Lower leg skin (tissue), 3 donors: ENCODE data around the gene NRF1.

Experiments used
- CTCF ChIP-seq, 3 donors: fragments of 450-650 bp; IDR thresholded peaks; one replicate each; pipeline ENCODE4 v1.5.1; 2016; ENCODE audit warnings: antibody characterized with exemption in 3 of 3, mild to moderate bottlenecking in 3 of 3, moderate library complexity in 2 of 3
- POLR2A ChIP-seq, 2 donors: fragments of 450-650 bp; IDR thresholded peaks; one replicate each; pipeline ENCODE4 v1.6.1; 2016 to 2017; ENCODE audit warnings: antibody characterized with exemption in 2 of 2, mild to moderate bottlenecking in 1 of 2, moderate library complexity in 1 of 2

- no peak for TF ChIP-seq CTCF (IDR thresholded peaks at IDR 0.05)
- TF ChIP-seq POLR2A (IDR thresholded peaks at IDR 0.05) = no peak
Observed at GRCh38 chr7:129605960-129606614, 5.4 kb upstream of the NRF1 start.
